ENCODE data around the gene RANBP17.

DNA sequence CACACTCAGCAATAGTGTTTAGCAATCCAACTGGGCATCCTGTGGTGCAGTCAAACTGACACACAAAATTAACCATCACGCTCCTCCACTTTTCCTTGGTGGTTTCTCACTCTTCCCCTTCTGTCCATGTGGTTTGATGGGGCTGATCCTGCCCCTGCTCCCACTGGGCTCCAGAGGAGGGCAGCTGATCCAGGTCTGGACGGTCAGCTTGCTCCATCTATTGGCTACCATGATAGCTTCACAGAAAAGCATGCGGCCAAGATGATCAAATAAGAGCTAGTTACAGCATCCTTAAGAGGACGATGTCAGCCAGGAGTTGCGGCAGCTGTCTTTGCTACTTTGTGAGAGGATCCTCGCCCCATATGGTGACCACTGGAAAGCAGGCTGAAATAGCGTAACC lies 29.6 kb upstream of the RANBP17 start:
- TF ChIP-seq, protein P1, sequence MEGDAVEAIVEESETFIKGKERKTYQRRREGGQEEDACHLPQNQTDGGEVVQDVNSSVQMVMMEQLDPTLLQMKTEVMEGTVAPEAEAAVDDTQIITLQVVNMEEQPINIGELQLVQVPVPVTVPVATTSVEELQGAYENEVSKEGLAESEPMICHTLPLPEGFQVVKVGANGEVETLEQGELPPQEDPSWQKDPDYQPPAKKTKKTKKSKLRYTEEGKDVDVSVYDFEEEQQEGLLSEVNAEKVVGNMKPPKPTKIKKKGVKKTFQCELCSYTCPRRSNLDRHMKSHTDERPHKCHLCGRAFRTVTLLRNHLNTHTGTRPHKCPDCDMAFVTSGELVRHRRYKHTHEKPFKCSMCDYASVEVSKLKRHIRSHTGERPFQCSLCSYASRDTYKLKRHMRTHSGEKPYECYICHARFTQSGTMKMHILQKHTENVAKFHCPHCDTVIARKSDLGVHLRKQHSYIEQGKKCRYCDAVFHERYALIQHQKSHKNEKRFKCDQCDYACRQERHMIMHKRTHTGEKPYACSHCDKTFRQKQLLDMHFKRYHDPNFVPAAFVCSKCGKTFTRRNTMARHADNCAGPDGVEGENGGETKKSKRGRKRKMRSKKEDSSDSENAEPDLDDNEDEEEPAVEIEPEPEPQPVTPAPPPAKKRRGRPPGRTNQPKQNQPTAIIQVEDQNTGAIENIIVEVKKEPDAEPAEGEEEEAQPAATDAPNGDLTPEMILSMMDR (tag by site-specific recombination; IDR thresholded peaks at IDR 0.05): no peak
- TF ChIP-seq ZNF585B (tag by site-specific recombination; IDR thresholded peaks at IDR 0.05) (no peak), ZNF433 (tag by site-specific recombination; IDR thresholded peaks at IDR 0.05; ENCODE audit: low read depth) (no peak)
- TF ChIP-seq, protein P2, sequence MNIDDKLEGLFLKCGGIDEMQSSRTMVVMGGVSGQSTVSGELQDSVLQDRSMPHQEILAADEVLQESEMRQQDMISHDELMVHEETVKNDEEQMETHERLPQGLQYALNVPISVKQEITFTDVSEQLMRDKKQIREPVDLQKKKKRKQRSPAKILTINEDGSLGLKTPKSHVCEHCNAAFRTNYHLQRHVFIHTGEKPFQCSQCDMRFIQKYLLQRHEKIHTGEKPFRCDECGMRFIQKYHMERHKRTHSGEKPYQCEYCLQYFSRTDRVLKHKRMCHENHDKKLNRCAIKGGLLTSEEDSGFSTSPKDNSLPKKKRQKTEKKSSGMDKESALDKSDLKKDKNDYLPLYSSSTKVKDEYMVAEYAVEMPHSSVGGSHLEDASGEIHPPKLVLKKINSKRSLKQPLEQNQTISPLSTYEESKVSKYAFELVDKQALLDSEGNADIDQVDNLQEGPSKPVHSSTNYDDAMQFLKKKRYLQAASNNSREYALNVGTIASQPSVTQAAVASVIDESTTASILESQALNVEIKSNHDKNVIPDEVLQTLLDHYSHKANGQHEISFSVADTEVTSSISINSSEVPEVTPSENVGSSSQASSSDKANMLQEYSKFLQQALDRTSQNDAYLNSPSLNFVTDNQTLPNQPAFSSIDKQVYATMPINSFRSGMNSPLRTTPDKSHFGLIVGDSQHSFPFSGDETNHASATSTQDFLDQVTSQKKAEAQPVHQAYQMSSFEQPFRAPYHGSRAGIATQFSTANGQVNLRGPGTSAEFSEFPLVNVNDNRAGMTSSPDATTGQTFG (tag by site-specific recombination; IDR thresholded peaks at IDR 0.05; ENCODE audit: borderline replicate concordance): no peak
